ENCODE data around the gene ACSM3.

GRCh38 chr16:20768121-20768520, 4.3 kb downstream of the ACSM3 start:
- no peak for TF ChIP-seq NRF1 (IDR thresholded peaks at IDR 0.05; ENCODE audit: low read depth, low read length)
- TF ChIP-seq CTCF (IDR thresholded peaks at IDR 0.05): no peak
- no peak for TF ChIP-seq YY1 (IDR thresholded peaks at IDR 0.05; ENCODE audit: low read depth)
- TF ChIP-seq, protein P1, sequence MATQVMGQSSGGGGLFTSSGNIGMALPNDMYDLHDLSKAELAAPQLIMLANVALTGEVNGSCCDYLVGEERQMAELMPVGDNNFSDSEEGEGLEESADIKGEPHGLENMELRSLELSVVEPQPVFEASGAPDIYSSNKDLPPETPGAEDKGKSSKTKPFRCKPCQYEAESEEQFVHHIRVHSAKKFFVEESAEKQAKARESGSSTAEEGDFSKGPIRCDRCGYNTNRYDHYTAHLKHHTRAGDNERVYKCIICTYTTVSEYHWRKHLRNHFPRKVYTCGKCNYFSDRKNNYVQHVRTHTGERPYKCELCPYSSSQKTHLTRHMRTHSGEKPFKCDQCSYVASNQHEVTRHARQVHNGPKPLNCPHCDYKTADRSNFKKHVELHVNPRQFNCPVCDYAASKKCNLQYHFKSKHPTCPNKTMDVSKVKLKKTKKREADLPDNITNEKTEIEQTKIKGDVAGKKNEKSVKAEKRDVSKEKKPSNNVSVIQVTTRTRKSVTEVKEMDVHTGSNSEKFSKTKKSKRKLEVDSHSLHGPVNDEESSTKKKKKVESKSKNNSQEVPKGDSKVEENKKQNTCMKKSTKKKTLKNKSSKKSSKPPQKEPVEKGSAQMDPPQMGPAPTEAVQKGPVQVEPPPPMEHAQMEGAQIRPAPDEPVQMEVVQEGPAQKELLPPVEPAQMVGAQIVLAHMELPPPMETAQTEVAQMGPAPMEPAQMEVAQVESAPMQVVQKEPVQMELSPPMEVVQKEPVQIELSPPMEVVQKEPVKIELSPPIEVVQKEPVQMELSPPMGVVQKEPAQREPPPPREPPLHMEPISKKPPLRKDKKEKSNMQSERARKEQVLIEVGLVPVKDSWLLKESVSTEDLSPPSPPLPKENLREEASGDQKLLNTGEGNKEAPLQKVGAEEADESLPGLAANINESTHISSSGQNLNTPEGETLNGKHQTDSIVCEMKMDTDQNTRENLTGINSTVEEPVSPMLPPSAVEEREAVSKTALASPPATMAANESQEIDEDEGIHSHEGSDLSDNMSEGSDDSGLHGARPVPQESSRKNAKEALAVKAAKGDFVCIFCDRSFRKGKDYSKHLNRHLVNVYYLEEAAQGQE (IDR thresholded peaks at IDR 0.05; ENCODE audit: low read depth, low read length): no peak
- TF ChIP-seq, protein P2, sequence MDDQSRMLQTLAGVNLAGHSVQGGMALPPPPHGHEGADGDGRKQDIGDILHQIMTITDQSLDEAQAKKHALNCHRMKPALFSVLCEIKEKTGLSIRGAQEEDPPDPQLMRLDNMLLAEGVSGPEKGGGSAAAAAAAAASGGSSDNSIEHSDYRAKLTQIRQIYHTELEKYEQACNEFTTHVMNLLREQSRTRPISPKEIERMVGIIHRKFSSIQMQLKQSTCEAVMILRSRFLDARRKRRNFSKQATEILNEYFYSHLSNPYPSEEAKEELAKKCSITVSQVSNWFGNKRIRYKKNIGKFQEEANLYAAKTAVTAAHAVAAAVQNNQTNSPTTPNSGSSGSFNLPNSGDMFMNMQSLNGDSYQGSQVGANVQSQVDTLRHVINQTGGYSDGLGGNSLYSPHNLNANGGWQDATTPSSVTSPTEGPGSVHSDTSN (IDR thresholded peaks at IDR 0.05): no peak
- TF ChIP-seq ELF1 (IDR thresholded peaks at IDR 0.05): no peak
- no peak for TF ChIP-seq GABPA (IDR thresholded peaks at IDR 0.05; ENCODE audit: low read depth)
- no peak for TF ChIP-seq TEAD4 (IDR thresholded peaks at IDR 0.05; ENCODE audit: borderline replicate concordance, insufficient read depth)
